Prostate gland (tissue), 2 donors: Measurements from ENCODE around the gene PPP1R13B. TPM values are rescaled to one million over a fixed set of nuclear protein-coding genes. Genes with fewer than 3 reads are reported as not detected.

Source experiments
- DNase-seq: peaks from one replicate; pipeline ENCODE4 v3.0.0-alpha.2; 2019; ENCODE audit warnings: low spot score
- H3K27ac ChIP-seq, 2 donors: fragments of 200-600 bp; sonication (generic); 2 replicates each; pipeline ENCODE4 v1.5.1; 2017 to 2019
- H3K27me3 ChIP-seq: fragments of 200-600 bp; sonication (generic); replicated peaks from 2 replicates; pipeline ENCODE4 v1.5.1; 2019; ENCODE audit not compliant: insufficient read depth
- H3K36me3 ChIP-seq, 2 donors: fragments of 200-600 bp; sonication (generic); 1 replicate in 1 of 2; 2 replicates in 1 of 2; pipeline versions ENCODE4 v1.5.1 to v1.8.1; 2017 to 2019
- H3K4me1 ChIP-seq: fragments of 200-600 bp; sonication (generic); replicated peaks from 2 replicates; pipeline ENCODE4 v1.5.1; 2019
- H3K4me3 ChIP-seq, 2 donors: fragments of 200-600 bp; sonication (generic); 2 replicates each; pipeline ENCODE4 v1.5.1; 2017 to 2019
- H3K9me3 ChIP-seq: fragments of 200-600 bp; sonication (generic); 2 replicates; pipeline ENCODE4 v1.5.1; 2017
- POLR2A ChIP-seq: fragments of 450-650 bp; IDR thresholded peaks from one replicate; pipeline ENCODE4 v1.6.1; 2016; ENCODE audit warnings: antibody characterized with exemption, mild to moderate bottlenecking
- POLR2AphosphoS5 ChIP-seq: sonication (generic); formaldehyde crosslinking; IDR thresholded peaks from one replicate; pipeline ENCODE4 v1.6.1; 2017; ENCODE audit warnings: antibody characterized with exemption
- WGBS: methylation state at CpG from one replicate; pipeline ENCODE4 v1.1.5; 2018; 5-methylcytosine and 5-hydroxymethylcytosine counted together
- intact Hi-C: fragments of 100-400 bp; cut with DNase I; formaldehyde crosslinking; loops from one replicate; pipeline ENCODE4 v1.14.2; 2022
- total RNA-seq, 2 donors: library from RNA; depleted of rRNA; stranded (reverse); fragments of >200 nt; gene quantifications; one replicate each; pipeline ENCODE4 v1.1.0, GENCODE V29; 2016
- TF ChIP-seq, protein P1 (sequence below), 4 experiments: fragments of 200-600 bp in 2 of 4; fragments of 450-650 bp in 2 of 4; sonication (generic) in 2 of 4; IDR thresholded peaks; 1 replicate in 3 of 4; 2 replicates in 1 of 4; pipeline ENCODE4 v1.5.1; 2016 to 2019; ENCODE audit warnings: antibody characterized with exemption in 4 of 4, mild to moderate bottlenecking in 2 of 4, moderate library complexity in 2 of 4

PPP1R13B gene
- total RNA-seq, 2 donors from 2014 or later, result 48.2 to 64.6 TPM

DNA sequence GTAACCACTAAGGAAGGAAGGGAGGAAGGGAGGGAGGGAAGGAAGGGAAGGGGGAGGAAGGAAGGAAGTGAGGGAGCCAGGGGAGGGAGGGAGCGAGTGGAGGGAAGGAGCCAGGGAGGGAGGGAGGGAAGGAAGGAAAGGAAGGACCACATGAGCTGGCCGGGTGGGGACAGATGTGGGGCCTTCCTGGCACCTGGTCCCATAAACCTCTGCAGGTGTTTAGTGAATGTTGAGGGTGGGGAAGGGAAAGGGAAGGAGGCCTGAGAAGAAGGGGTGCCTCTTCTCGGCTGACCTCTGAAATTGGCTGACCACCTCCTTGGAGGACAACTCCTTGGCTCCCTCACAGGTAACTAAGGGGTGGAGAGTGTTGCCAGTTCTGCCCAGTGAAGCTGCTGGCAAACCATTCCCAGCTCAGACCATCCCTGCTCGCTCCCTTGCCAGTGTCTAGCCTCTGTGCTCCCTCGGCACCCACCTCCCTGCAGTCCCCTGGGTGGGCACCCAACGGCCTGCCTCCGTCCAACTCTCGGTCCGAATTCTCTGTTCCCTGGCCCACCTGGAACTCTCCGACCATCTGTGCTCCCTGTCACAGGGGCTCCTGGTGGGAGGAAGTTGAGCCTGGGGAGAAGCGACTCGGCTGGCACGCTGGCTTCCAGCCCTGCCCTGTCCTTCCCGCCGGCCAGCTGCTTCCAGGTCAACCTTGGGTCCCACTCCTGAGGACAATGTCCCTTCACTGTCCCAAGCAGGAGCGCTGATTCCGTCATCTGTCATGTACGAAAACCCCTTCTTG is 12.2 kb upstream of the PPP1R13B start:
- peaks cover 17% of the 10 kb centered on the region for H3K4me1 ChIP-seq
- WGBS, result 83% methylated on average over 18 of the region's 18 CpGs
- no peak overlapping the region for H3K27ac ChIP-seq
- no peaks in the 10 kb centered on the region for H3K9me3 ChIP-seq
- TF ChIP-seq, protein P1, sequence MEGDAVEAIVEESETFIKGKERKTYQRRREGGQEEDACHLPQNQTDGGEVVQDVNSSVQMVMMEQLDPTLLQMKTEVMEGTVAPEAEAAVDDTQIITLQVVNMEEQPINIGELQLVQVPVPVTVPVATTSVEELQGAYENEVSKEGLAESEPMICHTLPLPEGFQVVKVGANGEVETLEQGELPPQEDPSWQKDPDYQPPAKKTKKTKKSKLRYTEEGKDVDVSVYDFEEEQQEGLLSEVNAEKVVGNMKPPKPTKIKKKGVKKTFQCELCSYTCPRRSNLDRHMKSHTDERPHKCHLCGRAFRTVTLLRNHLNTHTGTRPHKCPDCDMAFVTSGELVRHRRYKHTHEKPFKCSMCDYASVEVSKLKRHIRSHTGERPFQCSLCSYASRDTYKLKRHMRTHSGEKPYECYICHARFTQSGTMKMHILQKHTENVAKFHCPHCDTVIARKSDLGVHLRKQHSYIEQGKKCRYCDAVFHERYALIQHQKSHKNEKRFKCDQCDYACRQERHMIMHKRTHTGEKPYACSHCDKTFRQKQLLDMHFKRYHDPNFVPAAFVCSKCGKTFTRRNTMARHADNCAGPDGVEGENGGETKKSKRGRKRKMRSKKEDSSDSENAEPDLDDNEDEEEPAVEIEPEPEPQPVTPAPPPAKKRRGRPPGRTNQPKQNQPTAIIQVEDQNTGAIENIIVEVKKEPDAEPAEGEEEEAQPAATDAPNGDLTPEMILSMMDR (IDR thresholded peaks at IDR 0.05), result no peak
- TF ChIP-seq POLR2A, result no peak
- no peak for TF ChIP-seq POLR2AphosphoS5
- DNase-seq, result no peak
- no peaks in the 10 kb centered on the region for H3K36me3 ChIP-seq
- intact Hi-C loops, result no loop called here
- no peaks in the 10 kb centered on the region for H3K27me3 ChIP-seq
- no peak overlapping the region for H3K4me3 ChIP-seq

DNA sequence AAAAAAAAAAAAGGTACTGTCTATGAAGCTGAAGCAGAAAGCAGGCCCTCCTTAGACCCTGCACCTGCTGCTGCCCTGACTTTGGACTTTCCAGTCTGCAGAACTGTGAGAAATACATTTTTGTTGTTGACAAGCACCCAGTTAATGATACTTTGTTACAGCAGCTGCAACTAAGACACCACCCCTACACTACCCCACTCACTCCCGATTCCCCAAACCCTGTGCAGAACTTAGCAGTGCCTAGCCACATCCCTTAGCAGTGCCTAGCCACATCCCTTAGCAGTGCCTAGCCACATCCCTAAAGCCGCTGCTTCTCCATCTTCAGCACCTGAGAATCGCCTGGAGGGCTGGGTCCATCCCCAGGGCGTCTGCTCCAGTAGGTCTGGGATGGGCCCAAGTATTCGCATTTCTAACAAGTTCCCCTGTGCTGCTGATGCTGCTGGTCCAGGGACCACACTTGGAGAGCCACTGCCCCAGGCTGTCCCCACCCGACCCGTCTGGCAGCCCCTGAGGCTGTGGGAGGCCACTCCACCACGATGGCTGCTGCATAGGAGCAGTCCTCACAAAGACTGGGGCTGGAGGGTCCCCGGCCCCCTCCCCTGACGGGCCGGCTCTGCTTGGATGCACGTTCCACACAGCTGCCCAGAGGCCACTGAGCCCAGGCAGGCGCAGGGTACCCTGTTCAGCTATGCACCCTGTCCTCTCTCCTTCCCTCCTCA is 10.8 kb upstream of the PPP1R13B start:
- Histone ChIP-seq H3K9me3 (no peaks in the 10 kb centered on the region), H3K36me3 (no peaks in the 10 kb centered on the region), H3K4me1 (peaks cover 17% of the 10 kb centered on the region), H3K4me3 (no peak overlapping the region), H3K27me3 (no peaks in the 10 kb centered on the region), H3K27ac (no peak overlapping the region)
- WGBS, result 84% methylated on average over 13 of the region's 13 CpGs
- TF ChIP-seq POLR2AphosphoS5 (no peak), POLR2A (no peak)
- intact Hi-C loops, result no loop called here
- DNase-seq, result no peak

DNA sequence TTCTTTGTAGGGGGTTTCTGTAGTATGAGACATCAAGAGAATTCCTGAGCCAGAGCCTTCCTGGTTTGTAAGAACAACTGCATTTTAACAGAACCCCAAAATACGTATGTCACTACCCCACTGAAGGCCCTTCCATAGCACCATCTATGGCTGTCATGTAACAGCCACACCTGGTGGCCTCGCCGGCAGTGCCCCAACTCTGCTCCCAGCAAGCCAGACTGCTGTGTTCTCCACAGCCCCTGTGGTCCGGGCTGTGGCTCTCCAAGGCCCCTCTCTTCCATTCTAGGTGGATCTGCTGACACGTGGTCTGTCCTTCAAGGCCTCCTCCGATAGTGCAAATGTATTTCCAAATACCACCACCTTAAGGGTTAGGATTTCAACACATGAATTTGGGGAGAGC is 9.9 kb upstream of the PPP1R13B start:
- Histone ChIP-seq H3K4me3 (no peak overlapping the region), H3K4me1 (peaks cover 17% of the 10 kb centered on the region), H3K9me3 (no peaks in the 10 kb centered on the region), H3K27ac (no peak overlapping the region), H3K36me3 (no peaks in the 10 kb centered on the region), H3K27me3 (no peaks in the 10 kb centered on the region)
- TF ChIP-seq POLR2A (no peak), POLR2AphosphoS5 (no peak)
- TF ChIP-seq, protein P1 (IDR thresholded peaks at IDR 0.05), result no peak
- intact Hi-C loops, result no loop called here
- DNase-seq, result no peak
- 99% methylated on average over 6 of the region's 6 CpGs for WGBS

DNA sequence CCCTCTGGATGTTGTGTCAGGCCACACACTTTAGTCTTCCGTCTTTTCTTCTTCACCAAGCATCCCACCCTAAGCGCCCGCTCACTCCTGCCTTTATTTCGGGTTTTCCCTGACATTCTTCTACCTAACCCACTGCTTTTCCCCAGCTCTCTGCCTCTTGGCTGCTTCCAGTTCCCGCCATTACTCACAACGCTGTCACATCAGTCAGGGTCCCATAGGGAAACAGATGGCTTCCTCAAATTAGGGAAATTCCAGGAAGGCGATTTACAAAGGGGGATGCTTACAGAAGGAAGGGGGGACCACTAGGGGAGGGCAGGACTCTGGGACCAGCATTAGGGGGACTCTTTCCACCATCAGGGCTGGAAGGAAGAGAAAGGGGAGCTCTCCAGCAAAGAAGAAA is 9.2 kb upstream of the PPP1R13B start:
- no peaks in the 10 kb centered on the region for H3K27me3 ChIP-seq
- no peaks in the 10 kb centered on the region for H3K36me3 ChIP-seq
- no peaks in the 10 kb centered on the region for H3K9me3 ChIP-seq
- DNase-seq, result no peak
- no peak overlapping the region for H3K4me3 ChIP-seq
- no peak for TF ChIP-seq POLR2A
- TF ChIP-seq, protein P1 (IDR thresholded peaks at IDR 0.05), result no peak
- TF ChIP-seq POLR2AphosphoS5, result no peak
- H3K4me1 ChIP-seq, result peaks cover 17% of the 10 kb centered on the region
- intact Hi-C loops, result no loop called here
- 89% methylated on average over 7 of the region's 7 CpGs for WGBS
- peak overlapping the region in 1 of 2 donors; percentile 74 for H3K27ac ChIP-seq

DNA sequence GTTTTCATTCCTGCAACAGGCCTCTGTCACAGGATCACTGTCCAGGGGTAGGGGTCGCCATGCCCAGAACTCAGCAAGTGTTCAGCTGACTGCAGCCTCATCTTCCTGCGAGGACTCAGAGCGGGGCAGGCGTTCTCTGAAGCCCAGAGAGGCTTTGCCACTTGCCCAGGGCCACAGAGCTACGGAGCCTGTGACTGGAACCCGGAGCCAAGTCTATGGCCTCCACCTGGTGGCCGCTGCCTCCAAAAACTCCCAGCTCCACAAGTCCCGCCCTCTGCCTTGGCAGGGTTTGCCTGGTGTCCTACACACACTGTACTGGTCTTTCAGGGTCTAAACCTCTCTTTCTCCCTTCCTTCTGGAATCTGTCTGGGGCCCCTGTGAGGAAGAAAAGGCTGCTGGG is 8.7 kb upstream of the PPP1R13B start:
- Histone ChIP-seq H3K36me3 (no peaks in the 10 kb centered on the region), H3K4me1 (peaks cover 17% of the 10 kb centered on the region), H3K9me3 (no peaks in the 10 kb centered on the region), H3K27me3 (no peaks in the 10 kb centered on the region), H3K27ac (peak overlapping the region; percentile 74 to 85), H3K4me3 (no peak overlapping the region)
- no peak for DNase-seq
- 81% methylated on average over 8 of the region's 8 CpGs for WGBS
- intact Hi-C loops, result no loop called here
- TF ChIP-seq POLR2AphosphoS5 (no peak), POLR2A (no peak)
- TF ChIP-seq, protein P1 (IDR thresholded peaks at IDR 0.05), result no peak
